ENCODE measurements around the gene RGS3.

GRCh38 chr9:113474360-113475028 lies 11.0 kb downstream of the RGS3 start:
- TF ChIP-seq CTCF (tag by site-specific recombination; IDR thresholded peaks at IDR 0.05) (no peak), REST (tag by site-specific recombination; IDR thresholded peaks at IDR 0.05) (no peak), ZNF37A (tag by site-specific recombination; IDR thresholded peaks at IDR 0.05) (no peak), ATF2 (tag by site-specific recombination; IDR thresholded peaks at IDR 0.05; ENCODE audit: low read depth) (no peak), ZBTB17 (tag by site-specific recombination; IDR thresholded peaks at IDR 0.05) (no peak), KLF10 (tag by site-specific recombination; IDR thresholded peaks at IDR 0.05) (no peak), PRDM10 (tag by site-specific recombination; IDR thresholded peaks at IDR 0.05) (no peak), ZNF510 (tag by site-specific recombination; IDR thresholded peaks at IDR 0.05; ENCODE audit: insufficient replicate concordance) (no peak), PBX3 (CRISPR knock-in tag; IDR thresholded peaks at IDR 0.05) (no peak), PRDM1 (tag by site-specific recombination; IDR thresholded peaks at IDR 0.05) (no peak), ZNF830 (tag by site-specific recombination; IDR thresholded peaks at IDR 0.05; ENCODE audit: low read depth) (no peak), ZNF518A (tag by site-specific recombination; conservative IDR thresholded peaks at IDR 0.05; ENCODE audit: low read depth) (no peak)

All from HEK293 (cell line).